Measurements from ENCODE around the gene RARG. TPM values are rescaled to one million over a fixed set of nuclear protein-coding genes. Genes with fewer than 3 reads are reported as not detected.
A peak's percentile ranks its signal among the peaks of the same experiment; 100 is the strongest.

The RARG gene
- total RNA-seq, 1 experiment from 2014 or later = 16.9 TPM

GRCh38 chr12:53245286-53245685, 13.3 kb upstream of the RARG start:
- DNase-seq (ENCODE audit: low read depth) = no peak

DNA sequence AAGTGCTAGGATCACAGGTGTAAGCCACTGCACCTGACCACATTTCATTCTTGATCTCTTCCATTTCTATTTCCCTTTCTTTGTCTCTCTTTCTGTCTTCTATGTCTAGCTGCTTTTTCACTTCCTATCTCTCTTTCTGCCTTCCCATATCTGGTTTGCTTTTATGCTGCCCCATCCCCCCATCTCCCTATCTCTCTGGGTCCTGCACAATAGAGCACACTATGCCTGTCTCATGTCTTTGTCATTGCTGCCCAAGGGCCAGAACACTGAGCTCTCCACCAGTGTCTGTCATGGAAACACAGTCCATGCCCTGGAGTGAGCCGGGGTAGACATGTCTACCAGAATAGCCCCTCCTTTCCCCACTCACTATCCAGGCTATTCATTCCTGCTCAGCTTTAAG, 12.3 kb upstream of the RARG start:
- no peak for DNase-seq (ENCODE audit: low read depth)

- DNase-seq (ENCODE audit: low read depth) = no peak
These were observed 9.8 kb upstream of the RARG start for GRCh38 chr12:53241623-53242412.

DNA sequence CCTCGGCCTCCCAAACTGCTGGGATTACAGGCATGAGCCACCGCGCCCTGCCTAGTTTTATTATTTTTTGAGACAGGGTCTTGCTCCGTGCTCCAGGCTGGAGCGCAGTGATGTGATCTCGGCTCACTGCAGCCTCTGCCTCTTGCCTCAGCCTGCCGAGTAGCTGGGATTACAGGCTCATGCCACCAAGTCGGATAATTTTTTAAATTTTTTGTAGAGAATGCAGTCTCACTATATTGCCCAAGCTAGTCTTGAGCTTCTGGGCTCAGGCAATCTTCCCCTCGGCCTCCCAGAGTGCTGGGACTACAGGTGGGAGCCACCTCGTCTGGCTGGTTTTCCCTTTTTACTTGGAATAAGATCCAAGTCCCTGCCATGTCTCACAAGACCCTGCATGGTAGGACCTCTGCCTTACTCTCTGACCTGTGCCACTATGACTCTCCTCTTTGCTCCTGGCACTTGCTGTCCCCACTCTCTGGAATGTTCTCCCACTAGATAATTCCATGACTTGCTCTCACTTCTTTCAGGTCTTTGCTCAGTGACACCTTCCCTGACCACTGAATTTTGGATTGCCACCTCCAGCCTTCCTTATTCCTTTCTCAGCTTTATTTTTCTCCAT, 7.7 kb upstream of the RARG start:
- no peak for DNase-seq (ENCODE audit: low read depth)

- no peak for DNase-seq (ENCODE audit: low read depth)
These were observed 4.6 kb upstream of the RARG start for GRCh38 chr12:53236443-53237111.

- DNase-seq (ENCODE audit: low read depth) = no peak
These were observed 3.9 kb upstream of the RARG start for GRCh38 chr12:53235742-53236442.

- no peak for DNase-seq (ENCODE audit: low read depth)
These were observed 3.2 kb upstream of the RARG start for GRCh38 chr12:53235164-53235563.

DNA sequence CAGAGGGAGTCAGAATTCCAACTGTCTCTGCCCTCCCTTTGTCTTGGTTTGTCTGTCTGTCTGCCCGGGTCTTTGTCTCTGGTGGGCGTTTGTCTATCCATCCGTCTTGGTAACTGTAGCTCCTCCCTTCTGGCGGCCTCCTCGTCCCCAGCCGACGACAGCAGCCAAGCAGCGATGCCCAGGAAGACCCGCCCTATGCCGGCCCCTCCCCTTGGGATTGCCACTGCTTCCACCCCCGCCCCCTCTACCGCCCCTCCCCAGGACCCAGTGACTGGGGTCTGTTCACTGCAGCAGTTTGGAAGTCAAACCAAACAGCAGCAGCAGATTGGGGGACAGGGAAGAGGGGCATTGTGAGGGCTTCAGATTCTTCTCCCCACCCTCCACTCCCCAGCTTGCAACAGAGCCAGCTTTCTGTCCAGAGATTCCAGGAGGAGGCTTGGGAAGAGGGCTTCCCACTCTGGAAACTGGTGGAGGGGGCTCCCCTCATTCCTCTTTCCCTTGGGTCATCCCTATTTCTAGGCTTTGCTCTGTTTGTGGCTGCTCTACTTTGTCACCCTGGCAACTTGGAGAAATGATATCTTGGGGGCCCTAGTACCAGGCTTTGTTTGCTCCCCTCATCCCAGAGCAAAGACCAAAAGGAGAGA, 2.4 kb upstream of the RARG start:
- no peak for DNase-seq (ENCODE audit: low read depth)

GRCh38 chr12:53233671-53234121, 1.7 kb upstream of the RARG start:
- no peak for DNase-seq (ENCODE audit: low read depth)

GRCh38 chr12:53232646-53233461, 845 bp upstream of the RARG start:
- DNase-seq (ENCODE audit: low read depth) = peak; percentile 31

GRCh38 chr12:53231671-53231920, 413 bp downstream of the RARG start:
- DNase-seq (ENCODE audit: low read depth) = no peak

DNA sequence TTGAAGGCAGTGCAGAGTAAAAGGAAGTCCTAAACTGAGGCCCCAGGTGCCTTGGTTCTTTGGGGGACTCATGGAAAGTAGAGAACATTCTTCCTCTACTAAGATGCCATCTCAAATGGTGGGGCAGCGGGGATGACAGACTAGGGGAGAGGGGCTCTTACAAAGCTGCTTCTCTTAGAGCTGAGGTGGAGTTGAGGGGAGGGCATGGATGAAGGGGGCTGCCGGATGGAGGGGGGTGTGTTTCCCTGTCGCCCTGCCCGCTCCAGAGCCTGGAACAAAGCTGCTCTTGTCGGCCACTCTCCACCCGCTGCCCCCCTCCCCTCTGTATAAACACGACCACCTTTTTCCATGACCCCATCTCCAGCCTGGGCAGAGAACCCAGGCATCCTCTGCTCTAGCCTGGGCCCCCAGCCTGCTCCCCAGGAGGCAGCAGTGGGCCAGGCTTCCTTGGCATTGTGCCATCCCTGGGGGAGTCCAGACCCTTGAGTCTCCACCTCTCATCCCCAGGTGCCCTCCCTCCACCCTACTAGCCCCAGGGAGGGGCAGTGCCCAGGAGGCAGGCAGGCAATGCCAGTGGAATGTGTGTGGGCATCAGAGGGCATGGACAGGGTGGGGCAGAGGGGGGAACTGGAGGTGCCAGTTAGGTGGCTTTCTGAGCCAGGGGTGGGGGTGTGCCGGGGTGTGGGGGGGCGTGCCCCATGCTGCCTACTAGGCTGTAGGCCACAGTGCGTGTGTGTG, 1.7 kb downstream of the RARG start:
- no peak for DNase-seq (ENCODE audit: low read depth)

GRCh38 chr12:53229454-53229853, 2.6 kb downstream of the RARG start:
- DNase-seq (ENCODE audit: low read depth) = no peak

- no peak for DNase-seq (ENCODE audit: low read depth)
These were observed 4.2 kb downstream of the RARG start for GRCh38 chr12:53227836-53228235.

GRCh38 chr12:53227341-53227740, 4.7 kb downstream of the RARG start:
- no peak for DNase-seq (ENCODE audit: low read depth)

DNA sequence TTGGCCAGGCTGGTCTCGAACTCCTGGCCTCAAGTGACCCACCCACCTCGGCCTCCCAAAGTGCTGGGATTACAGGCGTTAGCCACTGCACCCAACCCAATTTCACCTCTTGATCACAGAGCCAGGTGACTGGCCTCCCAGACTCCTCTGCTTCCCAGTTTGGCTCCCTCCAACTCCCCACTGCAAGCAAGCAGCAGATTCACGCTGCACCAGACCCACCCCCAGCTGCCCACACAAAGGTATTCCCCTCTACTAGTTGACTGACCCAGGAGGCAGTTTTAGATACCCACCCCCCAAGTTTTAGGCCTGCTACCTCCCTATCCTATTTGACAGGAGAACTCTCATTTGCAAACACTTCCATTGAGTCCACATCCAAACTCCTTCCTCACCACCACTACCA, 5.2 kb downstream of the RARG start:
- no peak for DNase-seq (ENCODE audit: low read depth)

DNA sequence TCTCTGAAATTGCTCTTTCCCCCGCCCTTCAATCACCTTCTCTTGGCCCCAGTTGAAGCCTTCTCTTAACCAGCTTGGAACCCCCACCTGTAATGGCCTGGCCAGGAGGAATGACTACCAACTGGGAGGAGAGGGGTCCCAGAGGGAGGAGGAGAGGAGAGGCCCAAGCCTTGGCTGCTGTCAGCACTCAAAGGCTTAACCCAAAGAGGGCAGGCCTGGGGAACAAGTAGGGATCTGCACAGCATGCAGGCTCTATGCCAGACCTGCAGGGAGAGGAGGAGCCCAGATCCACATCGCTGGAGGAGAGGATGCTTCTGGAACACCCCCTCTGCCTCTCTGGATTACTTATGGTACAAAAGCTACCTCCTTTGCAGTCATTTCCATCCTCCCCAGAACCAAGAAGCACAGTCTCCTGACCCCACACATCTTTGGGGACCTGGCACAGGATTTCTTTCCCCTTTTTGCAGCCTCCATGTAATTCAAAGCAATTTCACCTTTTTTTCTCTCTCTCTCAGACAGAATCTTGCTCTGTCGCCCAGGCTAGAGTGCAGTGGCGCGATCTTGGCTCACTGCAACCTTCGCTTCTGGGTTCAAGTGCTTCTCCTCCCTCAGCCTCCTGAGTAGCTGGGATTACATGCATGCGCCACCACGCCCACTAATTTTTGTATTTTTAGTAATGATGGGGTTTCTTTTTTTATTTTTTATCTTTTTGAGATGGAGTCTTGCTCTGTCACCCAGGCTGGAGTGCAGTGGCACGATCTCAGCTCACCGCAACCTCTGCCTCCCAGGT, 6.2 kb downstream of the RARG start:
- DNase-seq (ENCODE audit: low read depth) = no peak

DNA sequence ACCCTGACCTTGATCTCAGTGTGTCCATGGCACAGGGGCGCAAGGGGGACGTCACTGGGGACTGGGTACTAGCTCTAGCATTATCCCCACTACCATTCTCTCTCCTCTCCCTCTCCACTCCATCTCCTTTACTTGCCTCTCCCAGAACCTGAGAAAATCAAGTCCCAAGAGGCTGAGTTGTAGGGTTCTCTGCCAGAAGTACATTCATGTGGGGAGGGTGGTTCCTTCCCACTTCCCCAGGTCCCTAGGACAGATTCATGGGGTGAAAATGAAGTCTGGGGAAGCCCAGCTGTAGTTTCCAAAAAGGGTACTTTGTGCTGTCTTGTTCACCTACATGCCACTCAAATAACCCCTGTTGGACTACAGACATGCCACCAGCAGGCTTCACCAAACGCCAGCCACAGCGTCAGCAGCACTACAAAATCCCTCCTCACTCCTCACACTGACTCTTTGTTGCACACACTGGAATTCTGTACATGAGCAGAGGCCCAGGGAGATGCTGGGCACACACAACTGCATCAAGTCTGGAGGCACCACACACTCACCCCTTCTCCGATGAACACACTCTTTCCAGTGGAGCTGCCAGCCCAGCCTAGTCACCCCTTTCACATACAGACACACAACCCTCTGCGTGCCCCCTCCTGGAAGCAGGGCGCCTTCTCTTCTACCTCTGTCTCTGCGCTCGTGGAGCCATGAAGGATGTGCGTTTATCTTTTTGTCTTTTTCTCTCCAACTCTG, 6.9 kb downstream of the RARG start:
- DNase-seq (ENCODE audit: low read depth) = no peak

Measured in LHCN-M2 (cell line).